Ovary (tissue), 9 donors: ENCODE data around the gene RARA. TPM values are rescaled to one million over a fixed set of nuclear protein-coding genes. Genes with fewer than 3 reads are reported as not detected.

Source experiments
- DNase-seq, 5 donors: peaks; one replicate each; pipeline ENCODE4 v3.0.0-alpha.2; 2019 to 2020
- H3K27ac ChIP-seq, 2 donors: fragments of 200-600 bp; one replicate each; pipeline versions ENCODE4 v1.5.1 to v1.8.0; 2019 to 2022
- H3K27me3 ChIP-seq: fragments of 200-600 bp; one replicate; pipeline ENCODE4 v1.8.0; 2022
- H3K36me3 ChIP-seq: fragments of 200-600 bp; sonication (generic); one replicate; pipeline ENCODE4 v1.5.1; 2019
- H3K4me1 ChIP-seq: one replicate; pipeline ENCODE4 v1.8.1; 2013; ENCODE audit warnings: mild to moderate bottlenecking, moderate library complexity; ENCODE audit not compliant: insufficient read depth
- H3K4me3 ChIP-seq: fragments of 200-600 bp; sonication (generic); one replicate; pipeline ENCODE4 v1.5.1; 2017
- H3K9me3 ChIP-seq, 2 donors: fragments of 200-600 bp in 1 of 2; sonication (generic) in 1 of 2; one replicate each; pipeline versions ENCODE4 v1.5.1 to v1.8.1; 2013 to 2019; ENCODE audit warnings: mild to moderate bottlenecking in 1 of 2, moderate library complexity in 1 of 2
- EP300 ChIP-seq: sonication (generic); formaldehyde crosslinking; IDR thresholded peaks from one replicate; pipeline ENCODE4 v1.6.1; 2017; ENCODE audit warnings: antibody characterized with exemption
- POLR2A ChIP-seq: fragments of 450-650 bp; IDR thresholded peaks from one replicate; pipeline ENCODE4 v1.6.1; 2017; ENCODE audit warnings: antibody characterized with exemption, mild to moderate bottlenecking, moderate library complexity
- WGBS, 3 donors: extraction: QIAGEN DNeasy Blood & Tissue Kit in 1 of 3; methylation state at CpG; one replicate each; pipeline versions ENCODE4 v1.1.5 to v1.1.7; 2013 to 2017; 5-methylcytosine and 5-hydroxymethylcytosine counted together
- intact Hi-C, 4 donors: fragments of 100-400 bp; cut with DNase I; formaldehyde crosslinking; loops; one replicate each; pipeline versions ENCODE4 v1.11.0 to v1.15.1; 2022 to 2023
- polyA plus RNA-seq, 2 donors: library from polyadenylated mRNA; stranded (reverse); fragments of 200-250 nt in 1 of 2; fragments of 350-450 nt in 1 of 2; fragmentation: Illumina TruSeq in 1 of 2; extraction: RNeasy Lipid Tissue Mini Kit (QIAGEN cat#74804) in 1 of 2; gene quantifications; one replicate each; pipeline ENCODE4 v1.2.3, GENCODE V29; 2013 to 2014
- total RNA-seq, 7 donors: library from RNA; depleted of rRNA in 2 of 7; stranded (reverse); fragments of >200 nt in 2 of 7; fragmentation: NEBNext Ultra II Directional in 3 of 7; extraction: Animal tissue kit (Norgen Biotek cat#: 25700) in 3 of 7; gene quantifications; one replicate each; pipeline versions ENCODE4 v1.1.0 to v1.2.4, GENCODE V29; 2016 to 2023
- TF ChIP-seq, protein P1 (sequence below), 3 donors: fragments of 450-650 bp in 2 of 3; fragments of 200-600 bp in 1 of 3; IDR thresholded peaks; one replicate each; pipeline versions ENCODE4 v1.5.1 to v1.8.0; 2016 to 2022; ENCODE audit warnings: antibody characterized with exemption in 3 of 3, mild to moderate bottlenecking in 1 of 3
- donor health status: DM: no; HTN: no; CAD: no; lungs with moderate emphysema.
- donor health status: DM: no; HTN: no; CAD: no.
- donor health status: Bipolar disorder and iron deficiency.
- donor health status: DM: yes; HTN: yes; CAD: no.
- donor health status: DM: no; HTN: no; CAD: no.
- donor health status: DM: yes; HTN: yes; CAD: no.

The RARA gene
- total and polyA plus RNA-seq, 9 donors, result 19.8 to 100 (median 61.9) TPM

GRCh38 chr17:40347319-40348135 is 38.5 kb downstream of the RARA start:
- intact Hi-C loops, result no loop called here
- peak overlapping the region; percentile 67 to 84 for H3K27ac ChIP-seq
- no peaks in the 10 kb centered on the region for H3K27me3 ChIP-seq
- TF ChIP-seq, protein P1, sequence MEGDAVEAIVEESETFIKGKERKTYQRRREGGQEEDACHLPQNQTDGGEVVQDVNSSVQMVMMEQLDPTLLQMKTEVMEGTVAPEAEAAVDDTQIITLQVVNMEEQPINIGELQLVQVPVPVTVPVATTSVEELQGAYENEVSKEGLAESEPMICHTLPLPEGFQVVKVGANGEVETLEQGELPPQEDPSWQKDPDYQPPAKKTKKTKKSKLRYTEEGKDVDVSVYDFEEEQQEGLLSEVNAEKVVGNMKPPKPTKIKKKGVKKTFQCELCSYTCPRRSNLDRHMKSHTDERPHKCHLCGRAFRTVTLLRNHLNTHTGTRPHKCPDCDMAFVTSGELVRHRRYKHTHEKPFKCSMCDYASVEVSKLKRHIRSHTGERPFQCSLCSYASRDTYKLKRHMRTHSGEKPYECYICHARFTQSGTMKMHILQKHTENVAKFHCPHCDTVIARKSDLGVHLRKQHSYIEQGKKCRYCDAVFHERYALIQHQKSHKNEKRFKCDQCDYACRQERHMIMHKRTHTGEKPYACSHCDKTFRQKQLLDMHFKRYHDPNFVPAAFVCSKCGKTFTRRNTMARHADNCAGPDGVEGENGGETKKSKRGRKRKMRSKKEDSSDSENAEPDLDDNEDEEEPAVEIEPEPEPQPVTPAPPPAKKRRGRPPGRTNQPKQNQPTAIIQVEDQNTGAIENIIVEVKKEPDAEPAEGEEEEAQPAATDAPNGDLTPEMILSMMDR (IDR thresholded peaks at IDR 0.05), result no peak
- no peak for TF ChIP-seq EP300
- no peak for TF ChIP-seq POLR2A
- H3K4me1 ChIP-seq, result peaks cover 46% of the 10 kb centered on the region
- no peaks in the 10 kb centered on the region for H3K36me3 ChIP-seq
- 13 to 14% (median 13%) methylated on average over 9 of the region's 9 CpGs for WGBS, 3 donors
- H3K9me3 ChIP-seq, result no peaks in the 10 kb centered on the region
- no peak overlapping the region for H3K4me3 ChIP-seq
- peak in 3 of 5 donors; percentile 65 to 72 (median 71) for DNase-seq

- Histone ChIP-seq H3K27ac (peak overlapping the region; percentile 67 to 84), H3K9me3 (no peaks in the 10 kb centered on the region), H3K4me1 (peaks cover 46% of the 10 kb centered on the region), H3K27me3 (no peaks in the 10 kb centered on the region), H3K4me3 (no peak overlapping the region), H3K36me3 (no peaks in the 10 kb centered on the region)
- TF ChIP-seq EP300, result no peak
- TF ChIP-seq POLR2A, result no peak
- intact Hi-C loops, result no loop called here
- DNase-seq, result no peak
- 46 to 49% (median 48%) methylated on average over 5 of the region's 5 CpGs for WGBS, 3 donors
Measured at GRCh38 chr17:40348136-40348504, 39.1 kb downstream of the RARA start.

- Histone ChIP-seq H3K27ac (peak overlapping the region; percentile 2 to 84), H3K27me3 (no peaks in the 10 kb centered on the region), H3K4me3 (no peak overlapping the region), H3K9me3 (no peaks in the 10 kb centered on the region), H3K4me1 (peaks cover 46% of the 10 kb centered on the region), H3K36me3 (no peaks in the 10 kb centered on the region)
- WGBS, 3 donors, result 37 to 43% (median 42%) methylated on average over 16 to 17 of the region's 17 CpGs
- TF ChIP-seq POLR2A, result no peak
- TF ChIP-seq, protein P1 (IDR thresholded peaks at IDR 0.05), result no peak
- TF ChIP-seq EP300, result no peak
- no peak for DNase-seq
- intact Hi-C loops, result no loop called here
Measured at GRCh38 chr17:40348562-40349476, 39.8 kb downstream of the RARA start.

GRCh38 chr17:40349477-40349894 is 40.5 kb downstream of the RARA start:
- no peak overlapping the region for H3K4me3 ChIP-seq
- H3K27me3 ChIP-seq, result no peaks in the 10 kb centered on the region
- peaks cover 44% of the 10 kb centered on the region for H3K4me1 ChIP-seq
- no peak for DNase-seq
- peak overlapping the region in 1 of 2 donors; percentile 84 for H3K27ac ChIP-seq
- H3K36me3 ChIP-seq, result no peaks in the 10 kb centered on the region
- H3K9me3 ChIP-seq, result no peaks in the 10 kb centered on the region
- intact Hi-C loops, result no loop called here
- 56 to 61% (median 59%) methylated on average over 10 of the region's 10 CpGs for WGBS, 3 donors
- TF ChIP-seq, protein P1 (IDR thresholded peaks at IDR 0.05), result no peak
- TF ChIP-seq EP300 (no peak), POLR2A (no peak)
